ENCODE results near the gene IFNA2. TPM values are rescaled to one million over a fixed set of nuclear protein-coding genes. Genes with fewer than 3 reads are reported as not detected.

The IFNA2 gene
- total and polyA plus RNA-seq, 2 experiments from 2014 or later: not detected

DNA sequence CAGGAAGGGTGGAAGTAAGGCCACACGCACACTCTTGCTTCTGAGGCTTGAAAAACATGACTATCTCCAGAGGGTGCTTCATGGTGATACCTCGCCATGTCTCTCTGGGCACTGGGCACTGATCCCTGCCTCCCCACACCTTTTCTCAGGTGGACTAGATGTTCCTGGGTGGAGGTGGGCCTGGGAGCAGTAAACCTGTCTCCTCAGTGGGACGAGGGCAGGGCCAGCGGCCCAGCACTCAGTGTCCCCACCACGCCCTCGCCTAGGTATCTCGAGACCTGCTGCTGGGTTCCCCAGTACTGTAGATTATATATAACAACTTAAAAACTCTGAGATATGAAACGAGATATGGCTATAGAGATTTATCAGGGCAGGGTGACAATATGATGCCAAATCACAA, 22.9 kb downstream of the IFNA2 start:
- Histone ChIP-seq H3K4me2 (no peak overlapping the region), H2AFZ (no peak overlapping the region), H3K27me3 (no peaks in the 10 kb centered on the region), H3K9me3 (ENCODE audit: low read depth) (no peaks in the 10 kb centered on the region), H3K36me3 (replicated peaks; ENCODE audit: insufficient read depth, low read depth) (no peaks in the 10 kb centered on the region), H4K20me1 (ENCODE audit: insufficient read depth, poor library complexity, severe bottlenecking) (no peaks in the 10 kb centered on the region), H3K4me3 (no peak overlapping the region), H3K4me1 (ENCODE audit: insufficient read depth) (no peaks in the 10 kb centered on the region), H3K79me2 (no peaks in the 10 kb centered on the region), H3K9me2 (replicated peaks; ENCODE audit: insufficient read depth) (no peaks in the 10 kb centered on the region), H3K27ac (no peak overlapping the region)
- 93% methylated on average over 8 of the region's 8 CpGs for WGBS (ENCODE audit: low lambda C conversion rate, missing lambda C conversion rate)
- DNase-seq (ENCODE audit: low spot score): no peak
- TF ChIP-seq EZH2 (IDR thresholded peaks at IDR 0.05; ENCODE audit: borderline replicate concordance): no peak
- TF ChIP-seq, protein P1, sequence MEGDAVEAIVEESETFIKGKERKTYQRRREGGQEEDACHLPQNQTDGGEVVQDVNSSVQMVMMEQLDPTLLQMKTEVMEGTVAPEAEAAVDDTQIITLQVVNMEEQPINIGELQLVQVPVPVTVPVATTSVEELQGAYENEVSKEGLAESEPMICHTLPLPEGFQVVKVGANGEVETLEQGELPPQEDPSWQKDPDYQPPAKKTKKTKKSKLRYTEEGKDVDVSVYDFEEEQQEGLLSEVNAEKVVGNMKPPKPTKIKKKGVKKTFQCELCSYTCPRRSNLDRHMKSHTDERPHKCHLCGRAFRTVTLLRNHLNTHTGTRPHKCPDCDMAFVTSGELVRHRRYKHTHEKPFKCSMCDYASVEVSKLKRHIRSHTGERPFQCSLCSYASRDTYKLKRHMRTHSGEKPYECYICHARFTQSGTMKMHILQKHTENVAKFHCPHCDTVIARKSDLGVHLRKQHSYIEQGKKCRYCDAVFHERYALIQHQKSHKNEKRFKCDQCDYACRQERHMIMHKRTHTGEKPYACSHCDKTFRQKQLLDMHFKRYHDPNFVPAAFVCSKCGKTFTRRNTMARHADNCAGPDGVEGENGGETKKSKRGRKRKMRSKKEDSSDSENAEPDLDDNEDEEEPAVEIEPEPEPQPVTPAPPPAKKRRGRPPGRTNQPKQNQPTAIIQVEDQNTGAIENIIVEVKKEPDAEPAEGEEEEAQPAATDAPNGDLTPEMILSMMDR (IDR thresholded peaks at IDR 0.05; ENCODE audit: poor library complexity): no peak
- no peak for TF ChIP-seq EZH2phosphoT487 (IDR thresholded peaks at IDR 0.05; ENCODE audit: low read depth, severe bottlenecking, unreplicated experiment)

DNA sequence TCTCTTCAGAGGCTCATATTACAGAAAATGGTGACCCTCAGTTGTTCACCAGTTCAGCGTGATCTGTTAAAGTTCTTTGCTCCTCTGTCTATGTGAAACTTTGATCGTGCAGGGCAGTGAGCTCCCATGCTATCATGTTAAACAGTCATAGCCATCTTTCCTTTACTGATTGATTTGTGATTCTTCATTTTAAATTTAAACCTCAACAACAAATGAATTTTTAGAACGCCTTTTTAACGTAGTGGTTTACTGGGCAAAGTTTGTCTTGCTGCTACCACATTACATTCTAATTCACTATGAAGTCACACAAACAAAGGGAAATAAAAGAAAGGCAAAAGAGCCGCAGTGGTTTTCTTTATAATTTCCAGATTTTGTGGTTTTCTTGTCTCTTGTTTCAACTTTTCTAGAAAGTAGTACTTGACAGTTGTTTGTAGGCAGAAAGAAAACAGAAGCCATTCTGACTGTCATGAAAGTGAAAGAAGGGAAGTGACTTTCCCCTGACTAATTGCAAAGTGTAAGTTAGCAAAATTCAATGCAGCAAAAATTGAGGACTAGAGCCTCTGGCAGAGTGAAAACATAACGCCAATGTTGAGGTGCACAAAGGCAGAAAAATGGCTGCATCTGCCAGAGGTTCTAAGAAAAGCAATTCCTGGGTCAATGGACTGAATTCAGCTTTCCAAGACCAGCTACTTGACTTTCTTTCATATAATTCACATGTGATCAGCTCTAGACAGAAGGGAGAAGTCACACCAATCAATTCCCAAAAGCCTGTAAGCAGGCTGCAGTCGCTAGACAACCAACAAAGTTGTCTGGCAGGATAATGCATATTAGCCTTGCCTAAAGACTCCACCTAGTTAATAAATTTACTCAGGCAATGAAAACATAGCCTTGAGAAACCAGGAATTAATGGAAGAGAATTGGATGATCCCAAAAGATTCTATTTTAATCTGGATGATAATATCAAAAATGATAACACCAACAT, 27.4 kb downstream of the IFNA2 start:
- Histone ChIP-seq H3K27me3 (no peaks in the 10 kb centered on the region), H3K79me2 (no peaks in the 10 kb centered on the region), H3K4me2 (peak overlapping the region; percentile 12), H3K9me2 (replicated peaks; ENCODE audit: insufficient read depth) (no peaks in the 10 kb centered on the region), H3K4me1 (ENCODE audit: insufficient read depth) (no peaks in the 10 kb centered on the region), H3K9me3 (ENCODE audit: low read depth) (no peaks in the 10 kb centered on the region), H2AFZ (peak overlapping the region; percentile 11), H3K27ac (no peak overlapping the region), H3K4me3 (no peak overlapping the region), H3K36me3 (replicated peaks; ENCODE audit: insufficient read depth, low read depth) (no peaks in the 10 kb centered on the region), H4K20me1 (ENCODE audit: insufficient read depth, poor library complexity, severe bottlenecking) (no peaks in the 10 kb centered on the region)
- no peak for DNase-seq (ENCODE audit: low spot score)
- WGBS (ENCODE audit: low lambda C conversion rate, missing lambda C conversion rate): 61% methylated on average over 7 of the region's 7 CpGs
- TF ChIP-seq EZH2phosphoT487 (IDR thresholded peaks at IDR 0.05; ENCODE audit: low read depth, severe bottlenecking, unreplicated experiment) (no peak), EZH2 (IDR thresholded peaks at IDR 0.05; ENCODE audit: borderline replicate concordance) (no peak)
- TF ChIP-seq, protein P1 (IDR thresholded peaks at IDR 0.05; ENCODE audit: poor library complexity): no peak

DNA sequence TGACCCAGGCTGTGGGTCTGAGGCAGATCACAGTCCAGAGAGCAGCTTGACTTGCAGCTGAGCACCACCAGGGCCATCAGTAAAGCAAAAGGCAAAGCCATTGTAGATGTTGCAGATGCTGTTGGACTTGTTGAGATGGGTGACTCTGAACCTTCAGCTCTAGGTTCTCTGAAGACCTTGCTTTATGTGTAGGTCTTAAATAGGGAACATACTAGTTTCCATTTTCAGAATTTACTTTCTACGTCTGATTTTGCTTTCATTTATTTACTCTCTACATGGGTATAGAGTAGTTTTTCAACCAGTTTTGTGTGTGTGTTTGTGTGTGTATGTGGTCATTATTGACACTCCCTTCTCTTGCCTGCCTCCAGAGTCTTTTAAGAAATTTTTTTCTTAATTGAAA, 34.4 kb downstream of the IFNA2 start, which contains the start of gene IFNA6:
Gene IFNA6, minus strand, starts transcription at position 101 of the 400 bp plus-strand sequence. Its CDS starts 0 bp downstream, at position 101.
- H3K27me3 ChIP-seq: no peaks in the 10 kb centered on the region
- no peaks in the 10 kb centered on the region for H3K79me2 ChIP-seq
- no peaks in the 10 kb centered on the region for H3K9me2 ChIP-seq (replicated peaks; ENCODE audit: insufficient read depth)
- no peaks in the 10 kb centered on the region for H3K36me3 ChIP-seq (replicated peaks; ENCODE audit: insufficient read depth, low read depth)
- H3K9me3 ChIP-seq (ENCODE audit: low read depth): no peaks in the 10 kb centered on the region
- H3K4me2 ChIP-seq: no peak within 1 kb of the TSS
- DNase-seq (ENCODE audit: low spot score): no peak
- H3K4me3 ChIP-seq: no peak within 1 kb of the TSS
- no peak within 1 kb of the TSS for H3K27ac ChIP-seq
- H4K20me1 ChIP-seq (ENCODE audit: insufficient read depth, poor library complexity, severe bottlenecking): no peaks in the 10 kb centered on the region
- no peak within 1 kb of the TSS for H2AFZ ChIP-seq
- no peaks in the 10 kb centered on the region for H3K4me1 ChIP-seq (ENCODE audit: insufficient read depth)
- whole genome bisulfite sequencing (ENCODE audit: low lambda C conversion rate, missing lambda C conversion rate): 96% methylated on average over 1 of the region's 1 CpG
- TF ChIP-seq, protein P1 (IDR thresholded peaks at IDR 0.05; ENCODE audit: poor library complexity): no peak
